GM23248 (cell line): ENCODE data around the gene ASB10.

ENCODE experiments used
- EZH2 ChIP-seq: fragments of 200-600 bp; sonication (generic); IDR thresholded peaks from 2 replicates; pipeline ENCODE4 v1.6.1; 2018; ENCODE audit warnings: antibody characterized with exemption, mild to moderate bottlenecking; ENCODE audit not compliant: insufficient read depth, poor library complexity, severe bottlenecking
- EZH2phosphoT487 ChIP-seq: fragments of 200-600 bp; sonication (generic); IDR thresholded peaks from 2 replicates; pipeline ENCODE4 v1.6.1; 2018; ENCODE audit warnings: antibody characterized with exemption, moderate library complexity, mild to moderate bottlenecking, low read depth; ENCODE audit not compliant: insufficient read depth

DNA sequence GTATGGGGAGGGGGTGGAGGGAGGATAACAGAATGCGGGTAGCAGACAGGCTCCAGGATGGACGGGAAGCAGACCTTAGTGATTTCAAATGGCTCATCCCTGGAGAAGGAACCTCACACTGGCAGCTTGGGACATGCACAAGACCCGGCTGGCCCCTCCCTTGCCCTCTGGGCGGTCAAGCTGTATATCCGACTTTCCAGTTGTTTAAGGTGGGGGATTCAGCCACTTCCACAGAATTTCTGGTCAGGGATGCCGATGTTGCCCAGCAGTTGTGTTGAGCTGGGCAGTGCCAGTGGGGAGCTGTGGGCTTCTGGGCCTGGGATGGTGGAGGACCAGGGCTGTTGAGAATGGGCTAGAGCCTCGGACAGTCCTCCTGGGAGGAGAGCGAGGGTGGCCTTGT is 58.3 kb downstream of the ASB10 start:
- TF ChIP-seq EZH2 (no peak), EZH2phosphoT487 (no peak)
